ENCODE measurements around the gene RBMX. TPM values are rescaled to one million over a fixed set of nuclear protein-coding genes. Genes with fewer than 3 reads are reported as not detected.
"Not testable (repeated sequence)": the region's sequence is repeated elsewhere in the genome, so short reads cannot be mapped to it uniquely, and the experiment has no call there.

RBMX gene
- 369 to 373 TPM (median 371 TPM) in 3 replicates for total RNA-seq

DNA sequence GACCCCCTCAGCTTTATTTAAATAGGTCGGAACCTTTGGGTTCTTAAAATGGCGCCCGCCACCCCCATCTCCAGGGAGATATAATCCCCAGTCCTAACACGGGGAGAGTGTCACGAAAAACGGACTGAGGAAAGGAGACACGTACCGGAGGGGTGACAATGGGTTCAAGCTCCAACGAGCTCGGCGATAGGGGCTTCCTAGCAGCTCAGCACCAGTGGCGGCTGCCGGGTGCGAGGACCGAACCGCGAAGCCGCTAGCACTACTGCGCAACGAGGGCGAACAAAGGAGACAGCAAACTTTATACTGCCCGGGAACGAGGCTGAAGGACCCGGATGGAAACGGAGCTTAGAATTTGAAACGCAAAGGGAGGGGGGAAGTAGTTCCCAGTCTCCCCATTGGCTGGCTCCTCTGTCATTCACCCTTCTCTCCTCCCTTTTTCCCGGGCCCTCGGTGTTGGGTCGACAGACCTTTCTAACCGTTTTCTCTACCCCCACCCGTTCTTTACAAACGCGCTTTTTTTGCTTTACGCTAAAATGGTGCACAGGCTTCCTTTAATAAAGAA lies at the start of gene RBMX:
TSS of gene RBMX (minus strand) at position 274 of the 562 bp plus-strand sequence. CDS start 1,298 bp downstream, outside the sequence.
- TF ChIP-seq, protein P1, sequence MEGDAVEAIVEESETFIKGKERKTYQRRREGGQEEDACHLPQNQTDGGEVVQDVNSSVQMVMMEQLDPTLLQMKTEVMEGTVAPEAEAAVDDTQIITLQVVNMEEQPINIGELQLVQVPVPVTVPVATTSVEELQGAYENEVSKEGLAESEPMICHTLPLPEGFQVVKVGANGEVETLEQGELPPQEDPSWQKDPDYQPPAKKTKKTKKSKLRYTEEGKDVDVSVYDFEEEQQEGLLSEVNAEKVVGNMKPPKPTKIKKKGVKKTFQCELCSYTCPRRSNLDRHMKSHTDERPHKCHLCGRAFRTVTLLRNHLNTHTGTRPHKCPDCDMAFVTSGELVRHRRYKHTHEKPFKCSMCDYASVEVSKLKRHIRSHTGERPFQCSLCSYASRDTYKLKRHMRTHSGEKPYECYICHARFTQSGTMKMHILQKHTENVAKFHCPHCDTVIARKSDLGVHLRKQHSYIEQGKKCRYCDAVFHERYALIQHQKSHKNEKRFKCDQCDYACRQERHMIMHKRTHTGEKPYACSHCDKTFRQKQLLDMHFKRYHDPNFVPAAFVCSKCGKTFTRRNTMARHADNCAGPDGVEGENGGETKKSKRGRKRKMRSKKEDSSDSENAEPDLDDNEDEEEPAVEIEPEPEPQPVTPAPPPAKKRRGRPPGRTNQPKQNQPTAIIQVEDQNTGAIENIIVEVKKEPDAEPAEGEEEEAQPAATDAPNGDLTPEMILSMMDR (IDR thresholded peaks at IDR 0.05; ENCODE audit: unreplicated experiment): no peak
- Mint-ChIP-seq H3K4me1 (peaks cover 11% of the 10 kb centered on the region), H3K27me3 (ENCODE audit: low read depth) (no peaks in the 10 kb centered on the region), H3K27ac (peak within 1 kb of the TSS; percentile 97), H3K9me3 (peaks cover 16% of the 10 kb centered on the region), H3K36me3 (peaks cover 12% of the 10 kb centered on the region), H3K4me3 (peak within 1 kb of the TSS; percentile 91)
- peak; percentile 84 to 91 for DNase-seq (ENCODE audit: low spot score in 2 of 2, unreplicated experiment in 2 of 2)

DNA sequence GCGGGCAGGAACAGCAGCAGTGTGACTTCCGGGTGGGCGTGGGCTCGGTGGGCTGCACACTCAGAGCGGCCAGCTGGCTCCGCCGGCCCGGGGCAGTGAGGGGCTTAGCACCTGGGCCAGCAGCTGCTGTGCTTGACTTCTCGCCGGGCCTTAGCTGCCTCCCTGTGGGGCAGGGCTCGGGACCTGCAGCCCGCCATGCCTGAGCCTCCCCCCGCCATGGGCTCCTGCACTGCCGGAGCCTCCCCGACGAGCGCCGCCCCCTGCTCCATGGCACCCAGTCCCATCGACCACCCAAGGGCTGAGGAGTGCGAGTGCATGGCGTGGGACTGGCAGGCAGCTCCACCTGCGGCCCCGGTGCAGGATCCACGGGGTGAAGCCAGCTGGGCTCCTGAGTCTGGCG lies 40.9 kb upstream of the RBMX start:
- H3K27me3 Mint-ChIP-seq (ENCODE audit: low read depth); H3K36me3 Mint-ChIP-seq; DNase-seq (ENCODE audit: low spot score in 2 of 2, unreplicated experiment in 2 of 2); H3K4me1 Mint-ChIP-seq; H3K4me3 Mint-ChIP-seq; H3K27ac Mint-ChIP-seq: not testable (repeated sequence)
- peaks cover 14% of the 10 kb centered on the region for H3K9me3 Mint-ChIP-seq

DNA sequence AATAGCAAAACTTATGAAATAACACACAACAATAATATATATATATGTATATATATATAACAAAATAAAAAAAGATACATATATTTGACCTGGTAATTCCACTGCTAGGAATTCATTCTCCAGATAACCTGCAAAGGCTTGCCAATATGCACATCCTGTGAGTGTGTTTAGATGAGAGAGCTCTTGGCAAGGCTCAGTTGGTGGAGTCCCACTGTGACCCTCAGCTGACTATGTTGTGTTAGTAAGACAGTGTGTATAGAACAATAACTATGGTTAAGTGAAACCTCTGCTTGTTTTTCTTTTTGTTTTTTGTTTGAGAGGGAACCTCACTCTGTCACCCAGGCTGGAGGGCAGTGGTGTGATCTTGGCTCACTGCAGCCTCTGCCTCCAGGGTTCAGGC lies 39.5 kb upstream of the RBMX start:
- Mint-ChIP-seq H3K4me3 (no peak overlapping the region), H3K9me3 (peaks cover 19% of the 10 kb centered on the region), H3K27me3 (ENCODE audit: low read depth) (no peaks in the 10 kb centered on the region), H3K27ac (no peak overlapping the region), H3K36me3 (peaks cover 9% of the 10 kb centered on the region), H3K4me1 (no peaks in the 10 kb centered on the region)
- TF ChIP-seq, protein P1 (IDR thresholded peaks at IDR 0.05; ENCODE audit: unreplicated experiment): no peak
- no peak for DNase-seq (ENCODE audit: low spot score in 2 of 2, unreplicated experiment in 2 of 2)

DNA sequence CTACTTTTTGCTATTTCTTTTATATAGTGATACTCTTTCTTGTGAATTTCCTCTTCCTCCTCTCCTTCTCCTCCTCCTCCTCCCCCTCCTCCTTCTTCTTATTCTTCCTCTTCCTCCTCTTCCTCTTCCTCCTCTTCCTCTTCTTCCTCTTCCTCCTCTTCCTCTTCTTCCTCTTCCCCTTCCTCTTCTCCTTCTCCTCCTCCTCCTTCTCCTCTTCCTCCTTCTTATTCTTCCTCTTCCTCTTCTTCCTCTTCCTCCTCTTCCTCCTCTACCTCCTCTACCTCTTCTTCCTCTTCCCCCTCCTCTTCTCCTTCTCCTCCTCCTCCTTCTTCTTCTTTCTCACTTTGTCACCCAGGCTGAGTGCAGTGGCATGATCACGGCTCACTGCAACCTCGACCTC lies 36.3 kb upstream of the RBMX start:
- TF ChIP-seq, protein P1 (IDR thresholded peaks at IDR 0.05; ENCODE audit: unreplicated experiment): no peak
- H3K4me1 Mint-ChIP-seq: no peaks in the 10 kb centered on the region
- H3K27ac Mint-ChIP-seq: no peak overlapping the region
- no peak overlapping the region for H3K4me3 Mint-ChIP-seq
- peaks cover 9% of the 10 kb centered on the region for H3K9me3 Mint-ChIP-seq
- no peaks in the 10 kb centered on the region for H3K36me3 Mint-ChIP-seq
- H3K27me3 Mint-ChIP-seq (ENCODE audit: low read depth): no peaks in the 10 kb centered on the region
- DNase-seq (ENCODE audit: low spot score in 2 of 2, unreplicated experiment in 2 of 2): no peak

DNA sequence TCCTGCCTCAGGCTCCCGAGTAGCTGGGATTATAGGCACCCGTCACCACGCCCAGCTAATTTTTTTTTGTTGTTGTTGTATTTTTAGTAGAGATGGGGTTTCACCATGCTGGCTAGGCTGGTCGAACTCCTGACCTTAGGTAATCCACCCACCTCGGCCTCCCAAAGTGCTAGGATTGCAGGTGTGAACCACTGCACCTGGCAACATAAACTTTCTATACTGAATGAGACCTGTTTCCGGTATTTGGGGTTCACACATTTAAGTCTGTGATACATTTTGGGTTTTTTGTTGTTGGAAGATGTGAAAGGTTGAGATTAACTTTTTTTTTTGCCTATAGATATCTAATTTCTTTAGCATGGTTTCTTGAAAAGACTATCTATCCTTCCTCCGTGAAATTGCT lies 31.1 kb upstream of the RBMX start:
- H3K27ac Mint-ChIP-seq; DNase-seq (ENCODE audit: low spot score in 2 of 2, unreplicated experiment in 2 of 2); H3K27me3 Mint-ChIP-seq (ENCODE audit: low read depth); H3K4me1 Mint-ChIP-seq; H3K9me3 Mint-ChIP-seq; H3K36me3 Mint-ChIP-seq; H3K4me3 Mint-ChIP-seq: not testable (repeated sequence)

DNA sequence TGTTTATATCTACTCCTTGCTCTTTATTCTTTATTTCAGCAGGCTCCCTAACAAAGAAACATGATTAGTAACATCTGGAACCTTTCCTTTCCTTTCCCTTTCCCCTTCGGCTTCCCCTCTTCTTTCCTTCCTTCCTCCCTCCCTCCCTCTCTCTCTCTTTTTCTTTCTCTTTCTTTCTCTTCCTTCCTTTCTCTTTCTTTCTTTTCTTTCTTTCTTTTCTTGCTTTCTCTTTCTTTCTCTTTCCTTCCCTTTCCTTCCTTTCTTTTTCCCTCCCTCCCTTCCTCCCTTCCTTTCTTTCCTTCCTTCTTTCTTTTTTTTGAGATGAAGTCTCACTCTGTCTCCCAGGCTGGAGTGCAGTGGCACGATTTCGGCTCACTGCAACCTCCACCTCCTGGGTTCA lies 30.7 kb upstream of the RBMX start:
- peaks cover 8% of the 10 kb centered on the region for H3K4me1 Mint-ChIP-seq
- H3K4me3 Mint-ChIP-seq: no peak overlapping the region
- peaks cover 8% of the 10 kb centered on the region for H3K9me3 Mint-ChIP-seq
- DNase-seq (ENCODE audit: low spot score in 2 of 2, unreplicated experiment in 2 of 2): no peak
- no peaks in the 10 kb centered on the region for H3K36me3 Mint-ChIP-seq
- H3K27ac Mint-ChIP-seq: peak overlapping the region; percentile 66
- TF ChIP-seq, protein P1 (IDR thresholded peaks at IDR 0.05; ENCODE audit: unreplicated experiment): no peak
- no peaks in the 10 kb centered on the region for H3K27me3 Mint-ChIP-seq (ENCODE audit: low read depth)

DNA sequence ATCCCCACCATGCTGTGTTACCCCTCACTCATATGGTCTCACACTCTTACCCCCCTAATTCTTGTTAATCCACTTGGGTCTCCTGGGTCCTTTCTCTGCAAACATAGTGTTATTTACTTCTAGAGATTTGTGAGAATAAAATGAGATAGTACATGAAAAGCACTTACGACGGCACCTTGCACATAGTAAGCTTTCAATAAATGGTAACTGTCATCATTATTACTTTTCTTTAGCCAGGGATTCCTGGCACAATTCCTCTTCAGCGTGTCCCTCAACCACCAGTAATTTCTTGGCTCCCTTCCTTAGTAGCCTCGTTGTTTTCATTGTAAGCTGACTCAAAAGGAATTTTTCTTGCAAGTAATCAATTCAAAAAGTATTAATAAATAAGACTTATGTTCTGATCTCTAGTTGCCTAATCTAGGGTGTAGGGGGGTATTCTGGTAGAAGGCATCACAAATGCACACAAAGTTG lies 30.1 kb upstream of the RBMX start:
- peak overlapping the region; percentile 94 for H3K27ac Mint-ChIP-seq
- DNase-seq (ENCODE audit: low spot score in 2 of 2, unreplicated experiment in 2 of 2): no peak
- H3K4me1 Mint-ChIP-seq: peaks cover 8% of the 10 kb centered on the region

More for the DNA sequence above, 30.1 kb upstream of the RBMX start:
- H3K27me3 Mint-ChIP-seq (ENCODE audit: low read depth): no peaks in the 10 kb centered on the region
- H3K9me3 Mint-ChIP-seq: peaks cover 4% of the 10 kb centered on the region
- H3K36me3 Mint-ChIP-seq: no peaks in the 10 kb centered on the region
- TF ChIP-seq, protein P1 (IDR thresholded peaks at IDR 0.05; ENCODE audit: unreplicated experiment): no peak
- H3K4me3 Mint-ChIP-seq: peak overlapping the region; percentile 82
